ENCODE data around the gene TPK1. TPM values are rescaled to one million over a fixed set of nuclear protein-coding genes. Genes with fewer than 3 reads are reported as not detected.

The TPK1 gene
- total and polyA plus RNA-seq, 2 of the 4 experiments (the other 2 are of a cell fraction): 0.38 to 1.8 TPM

- no peak overlapping the region for H4K8ac ChIP-seq (ENCODE audit: low read depth in 2 of 2, low read length in 2 of 2)
- H4K5ac ChIP-seq (ENCODE audit: low read depth, low read length): no peak overlapping the region
- H3K9me3 ChIP-seq (ENCODE audit: control insufficient read depth, insufficient read depth, low read length): no peaks in the 10 kb centered on the region
- no peak overlapping the region for H2BK20ac ChIP-seq (ENCODE audit: low read depth, low read length)
- H4K20me1 ChIP-seq (ENCODE audit: insufficient read depth, low read length): no peaks in the 10 kb centered on the region
- no peaks in the 10 kb centered on the region for H3K79me1 ChIP-seq (ENCODE audit: low read depth in 1 of 2, low read length in 2 of 2)
- H3K14ac ChIP-seq (replicated peaks; ENCODE audit: low read depth, low read length): no peak overlapping the region
- H3K18ac ChIP-seq (ENCODE audit: low read depth, low read length): no peak overlapping the region
- intact Hi-C loops (cut with micrococcal nuclease): no loop called here
- no peak overlapping the region for H2BK5ac ChIP-seq (ENCODE audit: low read depth, low read length, poor library complexity, severe bottlenecking)
- no peaks in the 10 kb centered on the region for H3K4me1 ChIP-seq (ENCODE audit: control insufficient read depth, insufficient read depth, low read length)
- H2AK9ac ChIP-seq (replicated peaks; ENCODE audit: low read depth, low read length, poor library complexity): no peak overlapping the region
- TF ChIP-seq MAZ (IDR thresholded peaks at IDR 0.05; ENCODE audit: borderline replicate concordance, low read depth, low read length) (no peak), CEBPB (IDR thresholded peaks at IDR 0.05; ENCODE audit: low read depth, low read length) (no peak), ELK1 (IDR thresholded peaks at IDR 0.05; ENCODE audit: borderline replicate concordance, low read depth, low read length) (no peak), RCOR1 (IDR thresholded peaks at IDR 0.05; ENCODE audit: insufficient replicate concordance, low read length) (no peak), NFE2L2 (IDR thresholded peaks at IDR 0.05; ENCODE audit: low read depth, low read length) (no peak), SMC3 (IDR thresholded peaks at IDR 0.05; ENCODE audit: low read depth, low read length) (no peak), RFX5 (IDR thresholded peaks at IDR 0.05; ENCODE audit: low read depth, low read length) (no peak), MAFK (IDR thresholded peaks at IDR 0.05; ENCODE audit: low read depth, low read length) (no peak), RAD21 (IDR thresholded peaks at IDR 0.05; ENCODE audit: low read length) (no peak), USF2 (IDR thresholded peaks at IDR 0.05; ENCODE audit: low read depth, low read length) (no peak), CHD1 (IDR thresholded peaks at IDR 0.05; ENCODE audit: low read depth, low read length) (no peak), FOS (IDR thresholded peaks at IDR 0.05; ENCODE audit: low read depth, low read length) (no peak), POLR2A (IDR thresholded peaks at IDR 0.05; ENCODE audit: low read depth, low read length) (no peak)
- TF ChIP-seq, protein P1, sequence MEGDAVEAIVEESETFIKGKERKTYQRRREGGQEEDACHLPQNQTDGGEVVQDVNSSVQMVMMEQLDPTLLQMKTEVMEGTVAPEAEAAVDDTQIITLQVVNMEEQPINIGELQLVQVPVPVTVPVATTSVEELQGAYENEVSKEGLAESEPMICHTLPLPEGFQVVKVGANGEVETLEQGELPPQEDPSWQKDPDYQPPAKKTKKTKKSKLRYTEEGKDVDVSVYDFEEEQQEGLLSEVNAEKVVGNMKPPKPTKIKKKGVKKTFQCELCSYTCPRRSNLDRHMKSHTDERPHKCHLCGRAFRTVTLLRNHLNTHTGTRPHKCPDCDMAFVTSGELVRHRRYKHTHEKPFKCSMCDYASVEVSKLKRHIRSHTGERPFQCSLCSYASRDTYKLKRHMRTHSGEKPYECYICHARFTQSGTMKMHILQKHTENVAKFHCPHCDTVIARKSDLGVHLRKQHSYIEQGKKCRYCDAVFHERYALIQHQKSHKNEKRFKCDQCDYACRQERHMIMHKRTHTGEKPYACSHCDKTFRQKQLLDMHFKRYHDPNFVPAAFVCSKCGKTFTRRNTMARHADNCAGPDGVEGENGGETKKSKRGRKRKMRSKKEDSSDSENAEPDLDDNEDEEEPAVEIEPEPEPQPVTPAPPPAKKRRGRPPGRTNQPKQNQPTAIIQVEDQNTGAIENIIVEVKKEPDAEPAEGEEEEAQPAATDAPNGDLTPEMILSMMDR (conservative IDR thresholded peaks at IDR 0.05; ENCODE audit: low read depth, low read length): no peak
- ChIA-PET POLR2A (ENCODE audit: unreplicated experiment) (no interaction called here), CTCF (no interaction called here)
- no peaks in the 10 kb centered on the region for H3K36me3 ChIP-seq (ENCODE audit: control insufficient read depth, insufficient read depth, low read length)
- no peak overlapping the region for H2BK120ac ChIP-seq (ENCODE audit: low read depth, low read length)
- in situ Hi-C loops (cut with MboI; ENCODE audit: low sequenced_read_pairs): no loop called here
- H2AK5ac ChIP-seq (ENCODE audit: low read depth, low read length): no peak overlapping the region
- no peaks in the 10 kb centered on the region for H3K27me3 ChIP-seq (ENCODE audit: control insufficient read depth, insufficient read depth, low read length)
- no TSS peak for BruUV-seq (replicated peaks)
- no peak overlapping the region for H3K27ac ChIP-seq (ENCODE audit: insufficient read depth, low read length)
- no peaks in the 10 kb centered on the region for H3K9me1 ChIP-seq (ENCODE audit: insufficient read depth, low read length)
- no peak overlapping the region for H3K4ac ChIP-seq (ENCODE audit: low read depth, low read length)
- no peak overlapping the region for H3K9ac ChIP-seq (ENCODE audit: low read depth, low read length)
- no peak overlapping the region for H3K4me2 ChIP-seq (ENCODE audit: low read depth, low read length)
- ATAC-seq (ENCODE audit: low read depth): no peak
- H3K56ac ChIP-seq (ENCODE audit: extremely low read depth, insufficient read depth, low read length): no peak overlapping the region
- H2AFZ ChIP-seq (replicated peaks; ENCODE audit: low read length, poor library complexity): no peak overlapping the region
- DNase-seq: no peak
- no peak overlapping the region for H3K4me3 ChIP-seq (ENCODE audit: insufficient read depth, low read depth, low read length)
- dilution Hi-C loops (cut with HindIII; ENCODE audit: low sequenced_read_pairs, unreplicated experiment): no loop called here
- no CpG with 5 or more reads among the region's 4 CpGs for WGBS, 2 experiments (ENCODE audit: extremely low coverage in 2 of 2, insufficient read length in 1 of 2)
- no peak overlapping the region for H2BK15ac ChIP-seq (ENCODE audit: low read depth, low read length)
- H3K23ac ChIP-seq (ENCODE audit: low read depth, low read length): no peak overlapping the region
- H4K91ac ChIP-seq (ENCODE audit: insufficient read depth, low read depth, low read length): no peak overlapping the region
Measured at GRCh38 chr7:144821067-144821466, 14.8 kb downstream of the TPK1 start.
